Transverse colon (tissue), 4 donors: ENCODE measurements around the gene MPPED1. TPM values are rescaled to one million over a fixed set of nuclear protein-coding genes. Genes with fewer than 3 reads are reported as not detected.

Experiments
- DNase-seq: peaks from one replicate; pipeline ENCODE4 v3.0.0-alpha.2; 2019
- H3K27ac ChIP-seq, 4 donors: fragments of 200-600 bp; sonication (generic); 2 replicates each; pipeline ENCODE4 v1.5.1; 2016 to 2018; ENCODE audit warnings: inconsistent platforms in 4 of 4
- H3K27me3 ChIP-seq: fragments of 200-600 bp; sonication (generic); 2 replicates; pipeline ENCODE4 v1.5.1; 2017; ENCODE audit warnings: inconsistent platforms
- H3K36me3 ChIP-seq, 4 donors: fragments of 200-600 bp; sonication (generic); 2 replicates each; pipeline ENCODE4 v1.5.1; 2017 to 2019; ENCODE audit warnings: inconsistent platforms in 4 of 4
- H3K4me1 ChIP-seq, 4 donors: fragments of 200-600 bp; sonication (generic); 2 replicates each; pipeline ENCODE4 v1.5.1; 2017 to 2020; ENCODE audit warnings: inconsistent platforms in 4 of 4
- H3K4me3 ChIP-seq, 4 donors: fragments of 200-600 bp; sonication (generic); 1 replicate in 1 of 4; 2 replicates in 3 of 4; pipeline versions ENCODE4 v1.5.1 to v1.6.1; 2017 to 2019; ENCODE audit warnings: inconsistent platforms in 4 of 4
- H3K9me3 ChIP-seq, 2 donors: fragments of 200-600 bp; sonication (generic); 2 replicates each; pipeline ENCODE4 v1.5.1; 2017 to 2019; ENCODE audit warnings: inconsistent platforms in 2 of 2
- CTCF ChIP-seq, 5 experiments: fragments of 200-600 bp in 3 of 5; fragments of 450-650 bp in 2 of 5; sonication (generic) in 3 of 5; IDR thresholded peaks; 1 replicate in 2 of 5; 2 replicates in 3 of 5; pipeline ENCODE4 v1.5.1; 2016 to 2017; ENCODE audit warnings: antibody characterized with exemption in 5 of 5, inconsistent platforms in 3 of 5, mild to moderate bottlenecking in 2 of 5, moderate library complexity in 1 of 5
- EP300 ChIP-seq: sonication (generic); formaldehyde crosslinking; IDR thresholded peaks from one replicate; pipeline ENCODE4 v1.6.1; 2017; ENCODE audit warnings: antibody characterized with exemption, low read depth
- POLR2A ChIP-seq: fragments of 450-650 bp; IDR thresholded peaks from one replicate; pipeline ENCODE4 v1.6.1; 2016; ENCODE audit warnings: antibody characterized with exemption, mild to moderate bottlenecking, moderate library complexity
- POLR2AphosphoS5 ChIP-seq, 3 donors: sonication (generic); formaldehyde crosslinking; IDR thresholded peaks; one replicate each; pipeline ENCODE4 v1.6.1; 2016; ENCODE audit warnings: antibody characterized with exemption in 3 of 3
- WGBS, 2 donors: methylation state at CpG; one replicate each; pipeline ENCODE4 v1.1.5; 2018; ENCODE audit warnings: low coverage in 1 of 2; 5-methylcytosine and 5-hydroxymethylcytosine counted together
- in situ Hi-C, 4 donors: fragments of 200-750 bp; cut with MboI; loops; one replicate each; pipeline versions ENCODE4 v1.15.0 to v1.15.1; 2017; ENCODE audit warnings: low sequenced_read_pairs in 3 of 4, low pct_ligation_motif_present in 1 of 4, low pct_unique_long_range_greater_than_20kb in 1 of 4
- intact Hi-C: fragments of 100-400 bp; cut with DNase I; formaldehyde crosslinking; loops from one replicate; pipeline ENCODE4 v1.15.1; 2023; ENCODE audit warnings: low total_unique reads
- total RNA-seq, 4 donors: library from RNA; depleted of rRNA; stranded (reverse); fragments of >200 nt; gene quantifications; one replicate each; pipeline ENCODE4 v1.1.0, GENCODE V29; 2016

Gene MPPED1
- total RNA-seq, 4 donors from 2014 or later, result not detected

- H3K36me3 ChIP-seq, result no peaks in the 10 kb centered on the region
- 63 to 86% methylated on average over 2 to 12 of the region's 12 CpGs for WGBS, 2 donors
- H3K27me3 ChIP-seq, result no peaks in the 10 kb centered on the region
- in situ Hi-C loops, result no loop called here
- H3K9me3 ChIP-seq, result no peaks in the 10 kb centered on the region
- TF ChIP-seq EP300 (no peak), POLR2A (no peak), POLR2AphosphoS5 (IDR thresholded peaks at IDR 0.05) (no peak), CTCF (IDR thresholded peaks at IDR 0.05) (no peak)
- intact Hi-C loops, result no loop called here
- no peak overlapping the region for H3K4me3 ChIP-seq
- no peak overlapping the region for H3K27ac ChIP-seq
- no peaks in the 10 kb centered on the region for H3K4me1 ChIP-seq
- DNase-seq, result no peak
These were observed 94.7 kb downstream of the MPPED1 start for GRCh38 chr22:43506487-43506886.

DNA sequence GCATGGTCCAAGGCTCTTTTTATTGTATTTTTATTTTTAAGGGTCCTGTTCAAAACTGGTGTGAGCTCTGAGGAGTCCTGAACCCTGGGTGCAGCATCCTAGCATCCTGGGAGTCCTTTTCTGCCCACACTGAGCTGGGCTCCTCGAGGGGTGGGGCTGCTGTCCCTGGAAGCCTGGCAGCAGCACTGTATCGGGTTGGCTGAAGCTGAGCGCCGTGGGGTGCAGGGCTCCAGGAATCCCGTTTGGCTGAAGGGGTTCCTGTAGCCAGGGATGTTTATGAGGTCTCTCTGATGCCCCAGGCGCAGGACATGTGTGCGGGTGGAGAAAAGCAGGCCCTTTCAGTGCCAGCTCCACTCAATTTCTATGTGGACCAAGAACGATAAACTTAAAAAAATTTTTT is 95.4 kb downstream of the MPPED1 start:
- Histone ChIP-seq H3K9me3 (no peaks in the 10 kb centered on the region), H3K27ac (no peak overlapping the region), H3K27me3 (no peaks in the 10 kb centered on the region), H3K4me3 (no peak overlapping the region), H3K4me1 (no peaks in the 10 kb centered on the region), H3K36me3 (no peaks in the 10 kb centered on the region)
- intact Hi-C loops (no loop called here), in situ Hi-C loops (no loop called here)
- no peak for DNase-seq
- 59 to 100% methylated on average over 1 to 8 of the region's 8 CpGs for WGBS, 2 donors
- TF ChIP-seq CTCF (IDR thresholded peaks at IDR 0.05) (no peak), EP300 (no peak), POLR2AphosphoS5 (IDR thresholded peaks at IDR 0.05) (no peak), POLR2A (no peak)

- no peaks in the 10 kb centered on the region for H3K36me3 ChIP-seq
- no peak for DNase-seq
- H3K27me3 ChIP-seq, result no peaks in the 10 kb centered on the region
- H3K4me3 ChIP-seq, result no peak overlapping the region
- TF ChIP-seq CTCF (IDR thresholded peaks at IDR 0.05) (no peak), POLR2AphosphoS5 (IDR thresholded peaks at IDR 0.05) (no peak), EP300 (no peak), POLR2A (no peak)
- no peaks in the 10 kb centered on the region for H3K4me1 ChIP-seq
- no peaks in the 10 kb centered on the region for H3K9me3 ChIP-seq
- in situ Hi-C loops (no loop called here), intact Hi-C loops (no loop called here)
- no peak overlapping the region for H3K27ac ChIP-seq
These were observed 96.7 kb downstream of the MPPED1 start for GRCh38 chr22:43508489-43508888.

DNA sequence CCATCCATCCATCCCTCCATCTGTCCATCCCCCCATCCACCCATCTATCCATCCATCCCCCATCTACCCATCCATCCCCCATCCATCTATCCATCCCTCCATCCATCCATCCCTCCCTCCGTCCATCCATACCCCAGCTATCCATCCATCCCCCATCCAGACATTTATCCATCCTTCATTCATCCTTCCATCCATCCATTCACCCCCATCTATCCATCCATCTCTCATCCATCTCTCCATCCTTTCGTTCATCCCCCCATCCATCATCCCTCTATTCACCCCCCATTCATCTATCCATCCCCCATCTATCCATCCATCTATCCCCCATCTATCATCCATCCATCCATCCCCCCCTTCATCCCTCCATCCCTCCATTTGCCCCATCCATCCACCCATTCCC is 97.5 kb downstream of the MPPED1 start:
- in situ Hi-C loops (no loop called here), intact Hi-C loops (no loop called here)
- H3K9me3 ChIP-seq, result no peaks in the 10 kb centered on the region
- no peaks in the 10 kb centered on the region for H3K4me1 ChIP-seq
- WGBS, 2 donors, result 85 to 88% methylated on average over 2 of the region's 2 CpGs
- TF ChIP-seq CTCF (IDR thresholded peaks at IDR 0.05), result no peak
- no peak overlapping the region for H3K4me3 ChIP-seq
- no peak for DNase-seq
- no peaks in the 10 kb centered on the region for H3K27me3 ChIP-seq
- H3K36me3 ChIP-seq, result no peaks in the 10 kb centered on the region
- H3K27ac ChIP-seq, result no peak overlapping the region
